ENCODE measurements around the gene RSPH1.
A peak's percentile ranks its signal among the peaks of the same experiment; 100 is the strongest.

RSPH1 gene

DNA sequence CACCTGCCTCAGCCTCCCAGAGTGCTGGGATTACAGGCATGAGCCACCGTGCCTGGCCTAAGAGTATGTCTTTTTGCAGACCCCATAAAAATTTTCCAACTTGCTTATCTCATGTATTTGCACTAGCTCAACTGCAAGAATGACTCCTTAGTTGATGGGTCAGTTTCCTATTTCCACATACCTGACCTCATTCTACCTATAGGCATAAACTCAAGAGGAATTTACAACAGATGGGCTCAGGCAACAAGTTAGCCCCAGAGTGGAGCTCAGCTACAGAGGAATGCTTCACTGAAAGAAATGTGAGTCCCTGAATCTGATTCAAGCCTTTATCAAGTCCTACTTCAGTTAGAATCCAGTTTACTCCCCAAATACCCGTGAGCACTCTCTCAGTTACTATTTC, 12.3 kb upstream of the RSPH1 start:
- TF ChIP-seq CTCF (IDR thresholded peaks at IDR 0.05; ENCODE audit: insufficient read depth, low read depth, low read length, missing control alignments), result no peak
- no peak overlapping the region for H3K4me3 ChIP-seq (ENCODE audit: low read depth, low read length)
- no peak for DNase-seq (ENCODE audit: low read depth)

DNA sequence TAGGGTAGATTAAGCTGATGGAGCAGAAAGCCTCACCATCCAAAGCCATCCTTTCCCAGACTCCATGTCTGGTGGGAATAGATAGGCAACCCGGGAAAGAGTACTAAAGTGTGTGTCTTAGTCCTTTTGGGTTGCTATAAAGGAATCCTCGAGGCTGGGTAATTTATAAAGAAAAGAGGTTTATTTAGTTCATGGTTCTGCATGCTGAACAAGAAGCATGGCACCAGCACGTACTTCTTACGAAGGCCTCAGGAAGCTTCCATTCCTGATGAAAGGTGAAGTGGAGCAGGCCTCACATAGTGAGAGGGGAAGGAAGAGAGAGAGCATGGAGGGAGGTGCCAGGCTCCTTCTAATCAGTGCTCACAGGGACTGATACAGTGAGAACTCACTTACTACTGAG, 11.4 kb upstream of the RSPH1 start:
- no peak overlapping the region for H3K4me3 ChIP-seq (ENCODE audit: low read depth, low read length)
- TF ChIP-seq CTCF (IDR thresholded peaks at IDR 0.05; ENCODE audit: insufficient read depth, low read depth, low read length, missing control alignments), result no peak
- DNase-seq (ENCODE audit: low read depth), result no peak

GRCh38 chr21:42505090-42505726, 9.2 kb upstream of the RSPH1 start:
- DNase-seq (ENCODE audit: low read depth), result peak; percentile 85
- no peak overlapping the region for H3K4me3 ChIP-seq (ENCODE audit: low read depth, low read length)
- no peak for TF ChIP-seq CTCF (IDR thresholded peaks at IDR 0.05; ENCODE audit: insufficient read depth, low read depth, low read length, missing control alignments)

- no peak for TF ChIP-seq CTCF (IDR thresholded peaks at IDR 0.05; ENCODE audit: insufficient read depth, low read depth, low read length, missing control alignments)
- peak; percentile 66 for DNase-seq (ENCODE audit: low read depth)
- no peak overlapping the region for H3K4me3 ChIP-seq (ENCODE audit: low read depth, low read length)
Measured at GRCh38 chr21:42503711-42504110, 7.7 kb upstream of the RSPH1 start.

- H3K4me3 ChIP-seq (ENCODE audit: low read depth, low read length), result no peak overlapping the region
- TF ChIP-seq CTCF (IDR thresholded peaks at IDR 0.05; ENCODE audit: insufficient read depth, low read depth, low read length, missing control alignments), result no peak
- no peak for DNase-seq (ENCODE audit: low read depth)
Measured at GRCh38 chr21:42500736-42501135, 4.7 kb upstream of the RSPH1 start.

DNA sequence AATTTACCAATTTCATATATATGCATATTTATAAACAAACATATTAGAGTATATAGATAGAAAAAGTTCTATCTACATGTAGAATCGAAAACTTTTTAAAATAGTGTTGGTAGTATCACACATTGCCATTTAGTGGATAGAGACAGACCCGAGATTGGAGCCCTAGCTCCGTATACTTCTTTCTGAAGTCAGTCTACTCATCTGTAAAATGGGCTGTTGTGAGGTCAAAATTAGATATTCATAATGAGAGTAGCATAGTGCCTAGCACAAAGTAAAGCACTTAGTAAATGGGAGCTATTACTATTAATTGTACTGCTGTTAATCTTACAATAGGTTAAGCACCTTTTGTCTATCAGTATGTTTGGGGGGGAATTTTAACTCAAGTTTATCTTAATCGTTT, 4.2 kb upstream of the RSPH1 start:
- H3K4me3 ChIP-seq (ENCODE audit: low read depth, low read length), result no peak overlapping the region
- DNase-seq (ENCODE audit: low read depth), result no peak
- TF ChIP-seq CTCF (IDR thresholded peaks at IDR 0.05; ENCODE audit: insufficient read depth, low read depth, low read length, missing control alignments), result no peak

DNA sequence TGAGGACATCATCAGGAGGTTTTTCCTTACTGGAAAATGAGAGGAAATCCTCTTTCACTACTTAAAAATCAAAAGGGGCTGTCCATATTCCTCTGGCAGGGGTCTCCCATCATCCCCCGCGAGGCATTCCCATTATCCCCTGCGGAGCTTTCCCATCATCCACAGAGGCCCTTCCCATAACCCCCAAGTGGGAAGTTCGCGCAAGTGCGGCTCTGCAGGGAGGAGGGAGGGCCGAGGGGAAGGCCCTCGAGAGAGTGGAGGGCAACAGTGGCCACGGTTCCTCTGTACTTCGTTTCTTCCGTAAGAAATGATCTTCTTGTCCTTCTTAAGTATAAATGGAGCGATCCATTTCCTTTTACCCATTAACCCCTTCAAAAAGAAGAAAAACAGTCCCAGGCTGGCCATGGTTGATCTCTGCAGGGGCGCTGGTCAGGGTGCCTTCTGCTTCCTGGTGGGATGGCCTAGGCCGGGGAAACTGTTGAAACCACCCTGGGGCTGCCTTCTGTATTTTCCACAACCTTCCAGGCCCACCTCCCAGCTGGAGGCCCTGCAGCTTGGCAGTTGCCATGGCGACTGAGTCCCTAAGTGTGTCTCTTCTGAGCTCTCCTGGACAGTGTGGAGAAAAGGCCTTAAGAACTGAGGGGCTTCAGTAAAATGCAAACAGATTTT, 3.6 kb upstream of the RSPH1 start:
- no peak for TF ChIP-seq CTCF (IDR thresholded peaks at IDR 0.05; ENCODE audit: insufficient read depth, low read depth, low read length, missing control alignments)
- no peak for DNase-seq (ENCODE audit: low read depth)
- no peak overlapping the region for H3K4me3 ChIP-seq (ENCODE audit: low read depth, low read length)

Data from GM12865 (cell line).